Transverse colon (tissue), 3 donors: ENCODE measurements around the gene CCDC70.

Experiments
- POLR2A ChIP-seq: fragments of 450-650 bp; IDR thresholded peaks from one replicate; pipeline ENCODE4 v1.6.1; 2016; ENCODE audit warnings: antibody characterized with exemption, mild to moderate bottlenecking, moderate library complexity
- TF ChIP-seq, protein P1 (sequence below), 5 experiments: fragments of 200-600 bp in 3 of 5; fragments of 450-650 bp in 2 of 5; sonication (generic) in 3 of 5; IDR thresholded peaks; 1 replicate in 2 of 5; 2 replicates in 3 of 5; pipeline ENCODE4 v1.5.1; 2016 to 2017; ENCODE audit warnings: antibody characterized with exemption in 5 of 5, inconsistent platforms in 3 of 5, mild to moderate bottlenecking in 2 of 5, moderate library complexity in 1 of 5

DNA sequence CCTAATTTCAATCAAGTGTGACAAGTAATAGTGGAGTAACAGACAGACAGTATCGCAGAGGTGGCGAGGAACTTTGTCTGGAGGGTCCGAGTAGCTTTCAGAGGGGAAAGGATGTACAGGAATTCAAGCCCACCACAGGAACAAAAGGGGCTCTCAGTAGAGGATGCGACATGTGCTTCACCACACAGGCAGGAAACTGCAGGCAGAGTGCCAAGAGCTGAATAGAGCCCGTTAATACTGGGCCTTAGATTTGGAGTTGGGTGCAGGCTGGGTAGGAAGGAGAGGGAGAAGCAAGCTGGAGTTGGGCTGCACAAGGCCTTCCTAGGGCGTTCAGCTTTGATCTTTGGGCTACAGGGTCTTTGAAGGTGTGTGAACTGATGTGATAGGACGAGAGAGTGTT, 1.2 kb downstream of the CCDC70 start:
- TF ChIP-seq, protein P1, sequence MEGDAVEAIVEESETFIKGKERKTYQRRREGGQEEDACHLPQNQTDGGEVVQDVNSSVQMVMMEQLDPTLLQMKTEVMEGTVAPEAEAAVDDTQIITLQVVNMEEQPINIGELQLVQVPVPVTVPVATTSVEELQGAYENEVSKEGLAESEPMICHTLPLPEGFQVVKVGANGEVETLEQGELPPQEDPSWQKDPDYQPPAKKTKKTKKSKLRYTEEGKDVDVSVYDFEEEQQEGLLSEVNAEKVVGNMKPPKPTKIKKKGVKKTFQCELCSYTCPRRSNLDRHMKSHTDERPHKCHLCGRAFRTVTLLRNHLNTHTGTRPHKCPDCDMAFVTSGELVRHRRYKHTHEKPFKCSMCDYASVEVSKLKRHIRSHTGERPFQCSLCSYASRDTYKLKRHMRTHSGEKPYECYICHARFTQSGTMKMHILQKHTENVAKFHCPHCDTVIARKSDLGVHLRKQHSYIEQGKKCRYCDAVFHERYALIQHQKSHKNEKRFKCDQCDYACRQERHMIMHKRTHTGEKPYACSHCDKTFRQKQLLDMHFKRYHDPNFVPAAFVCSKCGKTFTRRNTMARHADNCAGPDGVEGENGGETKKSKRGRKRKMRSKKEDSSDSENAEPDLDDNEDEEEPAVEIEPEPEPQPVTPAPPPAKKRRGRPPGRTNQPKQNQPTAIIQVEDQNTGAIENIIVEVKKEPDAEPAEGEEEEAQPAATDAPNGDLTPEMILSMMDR (IDR thresholded peaks at IDR 0.05), result no peak
- no peak for TF ChIP-seq POLR2A
